A172 (cell line): ENCODE results near the gene ATXN7L1. TPM values are rescaled to one million over a fixed set of nuclear protein-coding genes. Genes with fewer than 3 reads are reported as not detected.
"Not testable (repeated sequence)": the region's sequence is repeated elsewhere in the genome, so short reads cannot be mapped to it uniquely, and the experiment has no call there.

Experiments
- DNase-seq: peaks from one replicate; pipeline ENCODE4 v3.0.0-alpha.2; 2015; ENCODE audit warnings: low spot score
- total RNA-seq: library from RNA; depleted of rRNA; stranded (reverse); fragments of >200 nt; shearing (Covaris generic); gene quantifications from 2 replicates; pipeline ENCODE4 v1.2.3, GENCODE V29; 2014

Gene ATXN7L1
- total RNA-seq, 1 experiment from 2014 or later: 1.6 TPM

DNA sequence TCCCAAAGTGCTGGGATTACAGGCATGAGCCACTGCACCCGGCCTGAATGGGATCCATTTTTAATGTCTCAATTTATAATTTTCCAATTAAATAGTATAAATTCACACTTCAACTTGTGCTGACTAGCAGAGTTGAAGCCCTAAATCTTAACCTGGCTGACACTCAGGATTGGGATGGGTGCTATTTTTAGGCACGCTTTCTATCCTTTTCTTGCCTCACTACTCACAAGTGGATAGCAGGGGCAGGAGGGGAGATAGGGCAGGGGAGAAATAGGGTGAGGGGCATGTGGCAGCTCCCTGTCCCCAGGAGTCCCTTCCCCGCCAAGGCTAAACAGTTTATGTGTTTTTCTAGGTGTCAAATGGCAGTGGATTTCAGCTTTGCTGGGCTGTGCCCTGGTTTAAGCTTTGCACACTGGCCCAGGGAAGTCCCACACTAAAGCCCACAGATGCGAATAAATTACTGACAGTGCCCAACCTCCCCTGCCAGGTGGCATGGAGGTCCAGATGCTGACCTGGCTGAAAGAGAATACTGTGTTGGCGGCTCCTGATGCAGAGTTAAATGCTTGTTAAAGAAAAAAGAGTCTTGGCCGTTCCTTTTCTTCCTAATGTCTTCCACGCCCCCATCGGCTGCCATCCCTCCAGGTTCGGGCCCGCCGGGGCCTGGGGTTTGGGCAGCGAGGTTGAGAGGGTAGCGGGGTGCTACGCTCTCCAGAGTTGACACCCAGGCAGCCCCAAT, 259.0 kb downstream of the ATXN7L1 start:
- no peak for DNase-seq

DNA sequence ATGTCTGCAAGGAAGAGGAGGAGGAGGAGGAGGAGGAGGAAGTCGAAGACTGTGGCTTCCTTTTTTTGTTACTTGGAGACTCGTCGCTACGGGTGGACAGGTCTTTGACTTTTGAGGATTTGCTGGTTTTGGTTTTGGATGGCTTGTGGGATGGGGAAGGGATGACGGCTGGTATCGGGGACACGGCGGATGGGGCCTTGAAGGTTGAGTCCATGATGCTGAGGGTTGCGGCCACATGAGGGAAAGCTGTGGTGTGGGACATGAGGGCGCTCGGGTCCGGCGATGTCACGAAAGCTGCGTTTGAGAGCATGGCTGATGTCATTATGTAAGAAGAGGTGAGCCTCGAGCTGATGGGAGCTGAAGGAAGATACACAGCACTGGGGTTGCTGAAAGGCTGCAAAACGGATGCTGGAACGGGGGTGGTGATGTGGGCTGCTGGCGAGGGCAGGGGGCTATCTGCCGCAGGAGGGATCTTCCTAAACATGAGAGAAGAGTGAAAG, 262.0 kb downstream of the ATXN7L1 start:
- DNase-seq: no peak

DNA sequence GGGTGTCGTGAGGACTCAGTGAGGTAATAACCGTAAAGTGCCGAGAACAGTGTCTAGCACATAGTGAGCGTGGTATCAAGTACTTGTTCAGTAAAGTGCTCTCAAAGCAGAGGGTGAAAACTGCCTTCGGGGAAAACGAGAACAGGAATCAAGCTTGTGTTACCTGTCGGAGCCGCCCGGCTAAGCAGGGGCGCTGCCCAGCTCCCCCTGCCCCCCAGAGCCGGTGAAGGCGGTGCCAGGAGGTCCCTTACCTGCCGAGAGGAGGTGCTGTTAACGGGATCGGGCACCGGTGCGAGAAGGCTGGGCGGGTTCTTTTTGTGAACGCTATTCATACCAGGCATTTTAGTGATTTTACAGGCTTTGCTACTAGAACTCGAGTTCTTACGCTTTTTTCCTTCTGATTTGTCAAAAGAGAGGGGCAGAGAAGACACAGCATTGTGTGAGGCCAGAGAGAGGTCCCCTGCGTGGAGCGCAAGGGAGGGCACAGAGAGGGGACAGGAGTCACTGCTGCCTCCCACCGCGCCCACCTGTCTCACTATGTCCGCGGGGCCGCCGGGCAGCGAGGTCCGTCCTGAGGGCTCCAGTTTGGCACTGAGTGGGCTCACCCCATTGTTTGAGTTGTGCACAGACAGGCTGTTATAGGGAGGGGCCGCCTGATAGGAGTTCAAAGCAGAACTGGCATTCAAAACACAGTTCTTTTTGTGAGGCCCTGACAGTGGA, 262.6 kb downstream of the ATXN7L1 start:
- no peak for DNase-seq

DNA sequence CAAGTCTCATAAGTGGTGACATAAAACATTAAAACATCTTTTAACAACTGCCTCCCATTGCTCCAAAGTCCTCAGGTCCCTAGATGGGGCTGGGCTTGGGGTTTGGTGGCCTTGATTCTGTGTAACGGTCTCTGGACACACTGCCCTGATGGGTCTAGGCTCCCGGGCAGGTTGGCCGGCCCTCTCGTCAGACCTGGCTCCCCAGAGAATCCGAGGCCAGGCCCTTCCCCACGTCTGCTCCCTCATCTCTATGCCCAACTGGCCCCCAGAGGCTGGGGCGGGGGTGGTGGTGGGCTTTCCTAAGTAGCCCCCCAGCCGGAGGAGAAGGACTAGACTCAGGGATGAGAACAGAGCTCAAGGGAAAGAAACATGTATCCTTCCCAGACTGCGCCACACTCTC, 263.6 kb downstream of the ATXN7L1 start:
- no peak for DNase-seq

DNA sequence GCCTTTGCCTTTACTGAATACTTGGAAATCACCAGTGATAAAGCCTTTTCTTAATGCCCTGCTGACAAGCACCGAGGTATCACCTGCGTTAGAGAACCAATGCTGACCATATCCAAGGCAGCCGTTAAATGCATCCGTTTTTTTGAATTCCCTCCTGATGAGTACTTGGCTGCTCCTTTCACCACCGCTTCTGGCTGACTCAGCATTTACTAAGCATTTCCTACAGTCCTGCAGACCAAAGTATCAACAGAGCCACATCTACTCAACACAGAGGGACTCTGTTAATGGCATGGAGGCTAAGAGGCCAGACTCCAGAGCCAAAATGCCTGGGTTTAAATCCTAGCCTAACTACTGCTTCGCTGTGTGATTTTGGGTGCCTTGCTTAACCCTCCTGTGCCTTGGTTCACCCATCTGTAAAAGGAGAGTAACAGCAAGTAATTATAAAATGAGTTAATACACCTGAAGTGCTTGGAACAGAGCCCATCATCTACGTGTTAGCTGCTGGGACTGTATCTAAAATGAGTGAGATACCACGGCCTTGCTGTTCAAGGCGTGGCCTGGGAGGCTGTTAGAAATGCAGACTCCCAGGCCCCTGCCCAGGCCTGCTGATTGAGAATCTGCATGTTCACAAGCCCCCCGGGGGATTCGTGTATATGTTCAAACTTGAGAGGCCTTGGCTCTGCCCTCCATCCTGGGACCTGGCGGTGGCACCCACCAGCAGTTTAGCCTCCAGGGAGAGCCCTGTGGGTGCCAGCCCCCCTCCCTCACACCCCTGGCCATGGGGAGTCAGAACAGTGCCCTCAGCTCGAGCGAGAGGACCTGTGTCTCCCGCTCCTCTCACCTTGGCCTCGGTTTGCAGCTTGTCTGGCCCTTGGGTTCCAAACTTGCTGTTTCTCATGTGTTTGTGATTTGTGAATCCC, 264.3 kb downstream of the ATXN7L1 start:
- DNase-seq: no peak

DNA sequence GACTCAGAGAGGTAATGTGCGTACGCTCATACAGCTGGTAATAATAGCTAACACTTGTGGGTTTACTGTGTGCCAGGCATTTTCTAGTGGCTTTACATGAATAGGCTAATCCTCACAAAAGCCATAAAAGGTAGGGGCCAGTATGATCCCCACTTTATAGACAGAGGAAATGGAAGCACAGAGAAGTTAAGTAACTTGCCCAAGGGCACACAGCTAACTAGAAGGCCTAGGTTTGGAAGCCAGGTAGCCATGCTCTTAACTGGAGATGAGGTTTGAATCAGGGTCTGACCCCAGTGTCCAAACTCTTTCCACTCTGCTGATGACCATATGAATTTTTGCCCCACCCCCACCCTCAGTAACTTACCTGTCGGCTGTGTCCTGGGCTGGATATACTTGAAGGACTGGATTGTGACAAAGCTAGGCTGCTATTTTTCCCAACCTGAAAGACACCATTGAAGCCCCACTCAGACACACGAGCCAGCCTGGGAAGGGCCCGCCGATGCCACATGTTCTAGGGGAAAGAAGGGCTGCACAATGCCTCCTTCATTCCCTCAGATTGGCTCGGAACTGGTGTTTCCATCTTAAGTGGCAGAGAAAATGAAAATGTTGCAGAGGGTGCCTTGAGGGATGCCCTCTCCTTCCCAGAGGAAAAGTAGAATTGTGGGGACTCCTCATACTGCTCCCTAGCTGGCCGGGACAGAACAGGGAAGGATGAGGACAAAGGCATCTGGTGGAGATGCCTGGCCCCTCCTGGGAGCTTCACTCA, 266.1 kb downstream of the ATXN7L1 start:
- DNase-seq: no peak

DNA sequence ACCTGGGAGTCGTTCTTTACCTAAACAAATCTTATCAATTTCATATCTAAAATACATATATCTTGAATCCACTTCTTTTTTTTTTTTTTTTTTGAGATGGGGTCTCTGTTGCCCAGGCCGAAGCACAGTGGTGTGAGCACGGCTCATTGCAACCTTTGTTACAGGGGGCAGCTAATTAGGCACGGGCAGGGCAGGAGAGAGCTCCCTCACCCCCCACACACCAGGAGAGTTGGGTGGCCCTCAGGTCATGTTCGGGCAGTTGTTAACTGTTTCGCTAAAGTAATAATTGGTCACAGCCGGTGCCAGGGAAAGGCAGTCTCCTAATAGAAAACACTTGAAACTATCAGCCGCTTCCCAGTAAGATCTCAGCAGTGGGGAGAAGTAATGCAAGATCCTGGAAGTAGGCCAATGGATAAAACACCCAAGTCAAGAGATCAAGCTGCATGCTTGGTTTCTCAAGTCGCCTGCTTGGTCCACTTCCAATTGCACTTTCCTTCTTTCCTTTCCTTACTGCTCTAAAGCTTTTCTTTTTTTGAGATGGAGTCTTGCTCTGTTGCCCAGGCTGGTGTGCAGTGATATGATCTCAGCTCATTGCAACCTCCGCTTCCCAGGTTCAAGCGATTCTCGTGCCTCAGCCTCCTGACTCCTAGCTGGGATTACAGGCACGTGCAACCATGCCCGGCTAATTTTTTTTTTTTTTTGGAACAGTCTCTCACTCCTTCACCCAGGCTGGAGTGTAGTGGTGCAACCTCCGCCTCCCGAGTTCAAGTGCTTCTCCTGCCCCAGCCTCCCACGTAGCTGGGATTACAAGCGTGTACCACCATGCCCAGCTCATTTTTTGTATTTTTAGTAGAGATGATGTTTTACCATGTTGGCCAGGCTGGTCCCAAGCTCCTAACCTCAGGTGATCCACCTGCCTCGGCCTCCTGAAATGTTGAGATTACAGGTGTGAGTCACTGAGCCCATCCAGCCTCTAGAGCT, 273.8 kb downstream of the ATXN7L1 start:
- no peak for DNase-seq

DNA sequence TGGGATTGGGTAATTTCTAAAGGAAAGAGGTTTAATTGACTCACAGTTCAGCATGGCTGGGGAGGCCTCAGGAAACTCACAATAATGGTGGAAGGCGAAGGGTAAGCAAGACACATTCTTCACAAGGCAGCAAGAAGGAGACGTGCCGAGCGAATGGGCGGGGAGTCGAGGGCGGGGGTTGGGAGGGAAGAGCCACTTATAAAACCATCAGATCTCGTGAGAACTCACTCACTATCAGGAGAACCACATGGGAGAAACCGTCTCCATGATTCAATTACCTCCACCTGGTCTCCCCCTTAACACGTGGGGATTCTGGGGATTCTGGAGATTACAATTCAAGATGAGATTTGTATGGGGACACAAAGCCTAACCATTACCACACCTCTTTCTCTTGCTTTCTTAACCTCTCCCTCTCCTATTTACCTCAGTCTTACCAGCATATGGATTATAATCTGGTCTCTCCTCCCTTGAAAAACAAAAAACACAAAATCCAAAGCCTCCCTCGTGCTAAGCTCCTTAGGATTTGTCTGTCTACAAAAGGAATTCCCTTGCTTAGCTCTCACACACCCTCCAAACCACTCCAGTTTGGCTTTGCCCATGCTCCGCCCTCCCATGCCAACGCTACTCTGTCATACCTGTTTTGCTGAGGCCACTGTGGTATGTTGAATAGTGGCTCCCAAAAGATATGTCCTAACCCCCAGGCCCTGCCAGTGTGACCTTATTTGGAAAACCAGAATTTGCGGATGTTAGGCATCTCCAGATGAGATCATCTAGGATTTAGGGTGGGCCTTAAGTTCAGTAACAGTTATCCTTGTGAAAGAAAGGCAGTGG, 275.5 kb downstream of the ATXN7L1 start:
- DNase-seq: no peak

DNA sequence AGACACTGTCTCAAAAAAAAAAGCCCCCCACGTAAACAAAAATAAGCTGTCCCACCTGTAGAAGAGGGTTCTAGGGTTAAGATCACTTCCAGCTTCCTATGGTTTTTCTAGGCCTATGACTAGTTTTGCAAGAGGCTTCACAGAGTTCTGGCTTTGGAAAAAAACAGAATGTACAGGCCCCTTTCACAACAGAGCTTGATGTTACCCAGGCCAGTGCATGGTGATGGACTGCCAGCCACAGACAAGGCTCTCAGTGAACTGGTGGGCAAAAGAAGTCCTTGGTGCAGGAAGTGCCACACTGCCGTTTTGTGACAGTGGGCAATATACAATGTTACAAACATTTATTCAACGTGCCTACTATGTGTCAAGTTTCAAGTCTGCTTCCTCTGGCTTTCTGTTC, 276.8 kb downstream of the ATXN7L1 start:
- DNase-seq: no peak

DNA sequence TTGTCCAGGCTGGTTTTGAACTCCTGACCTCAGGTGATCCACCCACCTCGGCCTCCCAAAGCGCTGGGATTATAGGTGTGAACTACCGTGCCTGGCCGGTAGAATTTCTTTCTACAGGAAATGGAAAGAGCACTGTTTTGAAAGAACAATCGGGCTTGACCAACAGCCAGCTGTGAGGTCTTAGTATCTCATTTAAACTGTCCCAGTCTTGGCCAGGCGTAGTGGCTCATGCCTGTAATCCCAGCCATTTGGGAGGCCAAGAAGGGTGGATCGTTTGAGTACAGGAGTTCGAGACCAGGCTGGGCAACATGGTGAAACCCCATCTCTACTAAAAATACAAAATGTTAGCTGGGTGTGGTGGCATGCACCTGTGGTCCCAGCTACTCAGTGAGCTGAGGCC, 277.3 kb downstream of the ATXN7L1 start:
- not testable (repeated sequence) for DNase-seq

DNA sequence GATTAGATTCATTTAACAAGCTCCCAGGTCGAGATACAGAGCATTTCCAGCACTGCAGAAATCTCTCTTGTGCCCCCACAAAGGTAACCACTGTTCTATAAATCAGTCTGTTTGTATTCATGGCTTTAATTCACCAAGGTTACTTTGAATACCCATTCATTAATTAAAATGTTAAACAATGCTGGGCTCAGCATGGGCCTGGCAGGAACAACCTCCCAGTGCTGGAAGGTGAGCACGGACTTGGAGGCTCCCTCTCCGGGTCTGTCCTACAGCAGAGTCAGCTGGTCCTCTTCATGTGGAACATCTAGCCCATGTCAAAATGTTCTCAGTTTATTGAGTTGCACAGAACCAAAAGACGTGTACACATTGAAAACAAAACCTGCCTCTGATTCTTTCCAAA, 279.5 kb downstream of the ATXN7L1 start:
- no peak for DNase-seq

DNA sequence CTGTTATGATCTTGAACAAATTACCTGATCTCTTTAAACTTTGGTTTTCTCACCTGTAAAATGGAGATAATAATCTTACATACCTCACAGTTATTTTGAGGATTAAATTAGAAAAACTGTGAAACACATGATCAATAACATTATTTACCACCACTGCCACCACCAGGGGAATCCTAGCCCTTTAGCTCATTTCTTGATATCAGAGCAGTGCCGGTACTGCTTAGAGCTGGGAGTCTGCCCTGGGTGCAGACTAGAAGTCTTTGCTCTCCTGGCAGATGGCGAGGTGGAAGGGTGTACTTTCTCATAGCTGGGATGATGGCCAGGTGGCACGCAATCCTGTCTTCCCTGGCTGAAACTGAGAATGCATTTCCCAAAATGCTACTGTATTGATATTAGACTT, 282.4 kb downstream of the ATXN7L1 start:
- DNase-seq: no peak

DNA sequence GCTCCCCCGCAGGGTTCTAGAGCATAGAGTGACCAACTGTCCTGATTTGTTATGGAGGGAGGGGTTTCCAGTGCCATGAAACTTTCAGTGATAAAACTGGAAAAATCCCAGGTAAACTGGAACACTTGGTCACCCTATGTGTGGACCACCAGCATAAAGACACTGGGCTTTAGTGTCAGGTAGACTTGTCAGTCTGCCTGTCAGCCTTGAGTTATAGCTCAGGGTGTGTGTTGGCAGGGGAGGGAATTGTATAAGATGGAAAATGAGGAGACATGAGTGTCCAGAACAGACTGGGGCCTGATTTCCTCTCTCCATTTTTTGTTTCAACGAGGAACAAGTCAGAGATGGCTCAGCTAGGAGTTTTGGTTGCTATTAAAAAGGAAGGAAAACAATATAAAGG, 284.9 kb downstream of the ATXN7L1 start:
- DNase-seq: no peak

DNA sequence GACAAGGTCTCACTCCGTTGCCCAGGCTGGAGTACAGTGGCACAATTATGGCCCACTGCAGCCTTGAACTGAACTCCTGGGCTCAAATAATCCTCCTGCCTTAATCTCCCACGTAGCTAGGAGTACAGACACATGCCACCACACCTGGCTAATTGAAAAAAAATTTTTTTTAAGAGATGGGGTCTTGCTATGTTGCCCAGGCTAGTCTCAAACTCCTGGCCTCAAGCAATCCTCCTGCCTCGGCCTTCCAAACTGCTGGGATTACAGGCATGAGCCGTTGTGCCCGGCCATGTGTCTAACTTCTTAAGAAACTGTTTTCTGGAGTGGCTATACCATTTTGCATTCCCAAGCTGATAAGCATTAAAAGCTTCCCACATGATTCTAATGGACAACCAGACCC, 285.6 kb downstream of the ATXN7L1 start:
- no peak for DNase-seq

DNA sequence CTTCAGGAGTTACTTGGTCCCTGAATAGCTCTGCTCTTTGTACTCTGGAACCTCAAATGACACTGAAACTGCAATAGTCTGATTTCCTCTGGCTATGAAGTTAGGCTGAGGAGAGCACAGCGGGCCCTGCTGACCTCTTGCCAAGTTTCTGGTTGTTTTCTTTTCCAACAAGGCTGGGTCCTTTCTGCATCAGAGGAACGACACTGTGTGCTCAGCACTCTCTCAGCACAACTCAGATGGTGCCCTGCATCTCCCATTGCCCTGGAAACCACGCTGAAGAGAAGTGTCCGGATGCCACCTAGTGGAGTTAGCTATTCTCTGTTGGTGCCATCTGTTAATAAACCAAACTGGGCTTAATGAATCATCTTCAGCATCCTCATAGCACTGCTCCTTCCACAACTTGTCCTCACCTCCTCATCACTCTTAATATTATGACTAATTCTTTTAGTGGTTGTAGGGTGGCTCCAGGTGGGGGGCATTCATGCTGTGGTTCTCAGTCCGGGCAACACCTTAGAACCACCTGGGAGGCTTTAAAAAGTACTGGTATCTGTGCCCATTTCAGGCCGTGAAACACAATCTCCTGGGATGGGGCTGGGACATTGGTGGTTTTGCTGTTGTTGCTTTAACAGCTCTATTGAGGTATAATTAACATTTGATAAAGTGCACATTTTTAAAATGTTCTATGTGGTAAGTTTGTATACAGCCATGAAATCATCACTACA, 286.9 kb downstream of the ATXN7L1 start:
- peak; percentile 88 for DNase-seq

DNA sequence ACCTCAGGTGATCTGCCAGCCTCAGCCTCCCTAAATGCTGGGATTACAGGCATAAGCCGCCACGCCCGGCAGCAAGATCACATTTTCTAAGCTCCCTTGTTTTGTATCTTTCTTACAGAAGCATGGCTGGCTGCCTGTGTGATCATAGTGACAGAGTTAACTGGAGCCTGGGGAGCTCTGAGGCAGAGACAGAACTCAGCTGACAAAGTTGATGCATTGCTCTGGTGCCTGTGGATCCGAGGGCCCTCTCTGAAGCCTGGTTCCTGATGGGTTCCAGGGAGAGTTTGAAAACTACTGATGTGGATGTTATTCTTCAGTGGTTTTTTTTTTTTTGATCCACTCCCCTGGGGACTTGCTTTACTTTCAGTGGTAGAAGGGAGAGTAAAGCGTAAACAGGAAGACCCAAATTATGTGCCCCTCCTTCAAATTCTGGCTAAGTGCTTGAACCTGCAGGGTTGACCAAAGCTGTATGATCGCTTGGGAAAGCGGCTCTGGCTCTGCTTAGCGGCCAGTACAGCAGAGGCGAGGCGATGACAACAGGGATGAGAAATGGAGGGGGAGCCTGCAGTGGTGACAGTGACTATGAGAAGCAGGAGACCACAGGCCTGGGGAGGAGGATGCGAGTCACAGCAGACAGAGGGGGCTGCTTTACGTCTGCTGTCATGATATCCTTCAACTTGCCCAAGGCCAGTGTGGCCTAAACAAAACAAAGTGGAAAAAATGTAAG, 288.3 kb downstream of the ATXN7L1 start:
- DNase-seq: no peak

DNA sequence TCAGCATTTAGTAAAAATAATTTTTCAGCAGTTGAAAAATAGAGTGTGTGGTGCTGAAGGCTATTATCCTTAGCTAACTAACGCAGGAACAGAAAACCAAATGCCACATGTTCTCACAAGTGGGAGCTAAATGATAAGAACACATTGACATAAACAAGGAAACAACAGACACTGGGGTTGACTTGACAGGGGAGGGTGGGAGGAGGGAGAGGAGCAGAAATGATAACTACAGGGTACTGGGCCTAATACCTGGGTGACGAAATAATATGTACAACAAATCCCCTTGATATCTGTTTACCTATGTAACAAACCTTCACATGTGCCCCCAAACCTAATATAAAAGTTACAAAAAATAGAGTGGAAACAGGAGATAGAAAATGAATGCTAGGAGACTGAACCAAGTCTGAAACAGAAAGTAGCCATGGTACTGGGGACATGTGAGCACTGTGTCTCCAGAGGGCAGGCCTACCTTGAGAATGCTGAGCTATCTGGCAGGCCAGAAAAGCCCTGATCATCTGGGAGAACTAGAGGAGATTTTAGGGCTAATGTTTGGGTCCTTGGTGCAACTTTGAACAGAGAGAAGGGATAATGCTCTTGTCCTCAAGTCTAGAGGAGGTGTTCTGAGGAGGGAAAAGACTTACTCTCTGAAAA, 290.4 kb downstream of the ATXN7L1 start:
- DNase-seq: no peak
